Stimulated activated CD8-positive, alpha-beta memory T cell treated with anti-CD3 and anti-CD28 coated beads, Interleukin-7, amount 100 ng/mL, for 1 hour (primary cell): ENCODE results near the gene CRYBG1.

Experiments
- DNase-seq, 2 donors: peaks; one replicate each; pipeline ENCODE4 v3.0.0-alpha.2; 2020; ENCODE audit warnings: low read depth in 2 of 2

Gene CRYBG1

DNA sequence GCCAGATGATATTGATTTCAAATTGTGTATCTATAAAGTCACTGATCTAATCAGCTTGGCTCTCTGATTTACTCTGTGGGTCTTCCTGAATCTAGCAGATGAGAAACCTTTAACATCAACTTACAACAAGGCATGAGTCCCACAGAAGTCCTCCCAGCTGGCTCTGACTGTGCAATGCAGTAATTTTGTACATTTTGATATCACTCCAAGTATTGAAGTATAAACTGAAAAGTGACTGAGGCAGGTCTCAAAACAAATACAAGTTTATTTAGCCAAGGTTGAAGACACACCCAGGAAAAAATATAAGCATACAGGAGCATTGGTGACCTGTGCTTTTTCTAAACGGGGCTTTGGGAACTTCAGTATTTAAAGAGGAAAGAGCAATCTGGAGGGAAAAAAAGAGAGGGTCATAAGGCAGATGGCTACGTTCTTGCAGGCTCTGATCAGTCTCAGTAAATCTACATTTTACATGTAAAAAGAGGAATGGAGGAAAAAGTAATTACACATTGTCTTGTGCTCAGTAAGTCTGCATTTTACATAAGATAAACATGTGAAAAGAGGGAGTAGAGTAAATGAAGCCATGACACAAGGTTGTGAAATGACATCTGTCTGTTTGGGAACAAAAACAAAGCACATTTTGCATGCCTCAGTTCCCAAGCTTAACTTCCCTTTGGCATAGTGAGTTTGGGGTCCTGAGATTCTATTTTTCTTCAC lies 59.5 kb downstream of the CRYBG1 start:
- DNase-seq: no peak

DNA sequence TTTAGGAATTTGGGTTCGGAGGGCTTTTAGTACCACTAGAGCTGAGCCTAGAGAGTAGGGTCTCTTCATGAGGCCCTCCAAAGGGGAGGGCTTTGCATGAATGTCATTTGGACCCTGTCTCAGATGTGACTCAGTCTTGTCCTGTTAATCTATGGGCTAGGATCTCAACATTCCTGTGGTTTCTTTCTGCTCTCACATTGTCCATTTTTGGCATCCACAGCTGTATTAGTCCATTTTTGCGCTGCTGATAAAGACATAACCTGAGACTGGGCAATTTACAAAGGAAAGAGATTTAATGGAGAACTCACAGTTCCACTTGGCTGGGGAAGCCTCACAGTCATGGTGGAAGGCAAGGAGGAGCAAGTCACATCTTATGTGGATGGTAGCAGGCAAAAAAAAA lies 61.0 kb downstream of the CRYBG1 start:
- no peak for DNase-seq

DNA sequence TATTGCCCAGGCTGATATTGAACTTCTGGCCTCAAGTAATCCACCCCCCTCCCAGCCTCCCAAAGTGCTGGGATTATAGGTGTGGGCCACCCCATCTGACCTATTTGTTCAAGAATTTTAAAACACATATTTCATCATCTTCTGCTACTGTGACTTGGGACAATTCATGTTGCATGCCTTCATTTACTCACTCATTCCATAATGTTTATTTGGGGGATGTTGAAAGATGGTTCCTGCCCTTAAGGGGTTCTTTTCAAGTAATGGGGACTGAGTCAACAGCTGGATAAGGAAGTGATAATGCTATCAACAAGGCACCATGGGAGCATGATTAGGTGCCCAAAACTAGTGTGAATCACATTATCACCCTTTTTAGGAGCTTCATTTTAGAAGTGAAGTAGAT lies 62.0 kb downstream of the CRYBG1 start:
- DNase-seq: no peak

DNA sequence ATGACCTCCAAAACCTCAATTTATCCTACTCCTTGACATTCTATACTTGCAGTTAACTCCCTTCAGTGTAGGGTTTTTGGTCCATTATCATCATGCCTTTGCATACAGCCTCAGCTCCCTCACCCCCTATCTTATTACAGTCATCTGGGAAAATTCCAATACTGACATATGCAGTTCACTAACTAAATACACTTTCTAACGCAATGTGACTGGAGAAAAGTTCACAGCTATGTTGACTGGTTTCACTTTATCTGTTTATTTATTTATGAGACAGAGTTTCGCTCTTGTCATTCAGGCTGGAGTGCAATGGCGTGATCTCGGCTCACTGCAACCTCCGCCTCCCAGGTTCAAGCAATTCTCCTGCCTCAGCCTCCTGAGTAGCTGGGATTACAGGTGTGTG lies 64.9 kb downstream of the CRYBG1 start:
- DNase-seq: no peak

DNA sequence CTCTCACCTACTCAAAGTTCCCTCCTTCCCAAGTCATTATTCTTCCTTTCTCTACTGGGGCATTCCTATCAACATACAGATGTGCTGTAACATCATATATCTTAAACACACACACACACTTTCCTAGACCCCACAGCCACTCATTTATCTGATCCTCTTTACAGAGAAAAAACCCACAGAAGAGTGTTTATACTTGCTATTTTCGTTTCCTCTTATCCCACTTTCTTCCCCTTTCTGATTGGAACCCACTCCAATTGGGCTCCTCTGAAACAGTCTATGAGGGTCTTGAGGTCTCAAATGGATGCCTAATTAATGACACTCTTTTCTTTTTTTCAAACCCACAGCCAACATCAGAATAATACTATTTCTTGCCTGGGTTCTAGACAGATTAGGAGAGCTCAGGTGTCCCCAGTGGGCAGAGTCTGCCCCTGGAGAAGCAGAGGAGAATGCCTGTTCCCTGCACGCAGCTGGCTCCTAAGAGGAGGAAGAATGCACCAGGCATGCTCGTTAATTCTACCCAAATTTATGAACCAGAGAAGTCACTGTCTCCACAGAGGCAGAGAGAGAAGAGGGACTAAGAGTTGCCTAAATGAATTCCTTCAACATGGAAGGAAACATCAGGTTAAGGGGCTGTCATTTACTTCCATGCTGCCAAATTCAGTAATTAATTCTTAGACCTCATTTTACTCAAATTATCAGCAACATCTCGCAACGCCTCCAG lies 65.9 kb downstream of the CRYBG1 start:
- no peak for DNase-seq

DNA sequence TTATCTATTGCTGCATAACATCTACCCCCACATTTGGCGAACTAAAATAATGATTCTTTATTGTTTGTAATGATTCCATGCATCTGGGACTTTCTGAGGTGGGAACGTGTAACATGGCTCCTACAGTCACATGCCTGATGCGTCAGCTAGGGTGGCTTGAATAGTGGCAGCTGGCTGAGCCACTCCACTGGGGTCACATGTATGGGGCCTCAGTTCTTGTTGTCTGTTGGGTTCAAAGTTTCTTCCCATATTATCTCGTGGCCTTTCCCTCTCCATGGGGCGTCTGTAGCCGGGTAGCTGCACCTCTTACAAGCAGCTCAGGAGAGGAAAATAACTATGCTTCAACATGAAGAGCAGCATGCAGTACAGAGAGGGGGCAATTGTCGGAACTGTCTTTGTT lies 69.9 kb downstream of the CRYBG1 start:
- DNase-seq: no peak

DNA sequence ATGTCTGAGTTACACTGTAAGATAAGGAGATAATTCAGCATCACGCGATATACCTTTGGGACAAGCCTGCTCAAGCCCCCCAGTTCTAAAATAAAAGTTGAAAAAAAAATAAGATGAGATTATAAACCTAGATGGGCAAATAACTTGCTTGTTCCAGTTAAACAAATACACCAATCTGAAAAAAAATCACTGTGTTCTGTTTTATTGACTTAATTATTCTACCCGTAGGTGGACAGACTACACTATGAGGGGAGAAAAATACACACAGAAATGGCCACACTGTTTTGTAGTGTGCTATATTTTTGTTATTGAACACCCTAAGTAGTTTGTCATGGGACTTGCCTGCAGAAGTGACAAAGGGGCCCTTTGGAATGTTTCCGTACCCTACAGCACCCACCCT lies 70.9 kb downstream of the CRYBG1 start:
- DNase-seq: no peak

DNA sequence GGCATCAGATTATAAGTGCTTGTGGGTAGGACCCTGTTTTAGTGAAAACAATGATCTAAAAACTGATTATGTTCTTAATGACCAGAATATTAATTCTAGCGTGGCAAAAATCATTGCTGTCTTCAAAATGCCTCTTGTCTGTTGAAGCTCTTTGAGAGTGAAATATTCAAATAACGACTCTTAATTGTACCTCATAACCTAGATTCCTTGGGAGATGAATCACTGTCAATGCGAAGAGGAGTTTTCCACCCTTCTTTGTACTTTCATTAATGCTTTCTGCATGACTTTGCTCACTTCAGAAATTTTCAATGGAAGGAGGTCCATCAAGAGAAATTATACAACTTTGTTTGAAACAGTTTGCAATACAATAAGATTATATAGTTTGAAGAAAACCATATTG lies 71.5 kb downstream of the CRYBG1 start:
- no peak for DNase-seq

DNA sequence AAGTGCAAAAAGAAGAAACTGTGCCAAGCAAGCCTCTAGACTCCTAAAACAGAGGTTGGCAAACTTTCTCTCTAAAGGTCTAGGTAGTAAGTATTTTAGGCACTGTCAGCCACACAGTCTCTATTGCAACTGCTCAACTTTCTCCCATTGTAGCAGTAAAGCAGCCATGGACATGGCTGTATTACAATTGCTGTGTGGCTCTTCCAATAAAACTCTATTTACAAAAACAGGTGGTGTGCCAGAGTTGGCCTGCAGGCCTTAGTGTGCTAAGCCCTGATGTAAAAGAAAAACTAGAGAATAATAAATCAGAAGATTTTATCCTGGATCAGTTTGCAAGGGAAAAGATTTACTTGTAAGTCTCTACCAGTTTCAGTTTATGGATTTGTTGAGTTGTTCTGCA lies 74.0 kb downstream of the CRYBG1 start:
- DNase-seq: no peak

DNA sequence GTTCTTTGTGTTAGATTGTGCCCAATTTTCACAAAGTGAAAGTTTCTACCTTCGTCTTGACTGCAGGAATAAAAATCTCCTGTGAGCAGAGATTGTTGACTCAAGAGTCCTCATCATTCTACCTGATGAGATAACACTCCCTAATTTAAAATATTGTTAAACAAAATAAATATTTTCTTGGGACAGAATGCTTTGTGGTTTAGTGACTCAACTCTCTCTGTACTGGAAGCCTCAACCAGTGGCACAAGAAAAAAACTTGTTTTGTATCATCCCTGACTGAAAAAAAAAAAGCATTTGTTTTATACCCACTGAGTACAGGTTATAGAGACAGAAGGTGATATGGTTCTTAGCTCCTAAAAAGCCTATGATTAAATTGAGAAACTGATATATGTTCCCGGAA lies 78.9 kb downstream of the CRYBG1 start:
- DNase-seq: no peak

DNA sequence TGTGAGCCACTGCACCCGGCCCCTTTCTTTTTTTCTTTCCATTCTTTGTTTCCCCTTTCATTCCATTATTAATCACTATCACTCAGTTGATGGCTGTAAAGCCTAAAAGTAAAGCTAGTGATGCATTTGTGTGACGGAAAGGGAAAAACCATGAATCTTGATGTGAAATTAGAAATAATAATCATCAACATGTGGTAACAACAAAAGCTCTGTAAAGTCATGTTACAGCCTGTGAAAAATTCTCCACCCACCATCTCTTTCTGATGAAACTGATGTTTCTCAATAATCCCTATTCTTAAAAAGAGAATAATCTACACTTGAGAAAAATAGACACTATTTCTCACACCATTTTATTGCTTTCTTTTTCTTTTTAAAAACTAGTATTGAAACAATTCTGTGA lies 80.0 kb downstream of the CRYBG1 start:
- DNase-seq: no peak

DNA sequence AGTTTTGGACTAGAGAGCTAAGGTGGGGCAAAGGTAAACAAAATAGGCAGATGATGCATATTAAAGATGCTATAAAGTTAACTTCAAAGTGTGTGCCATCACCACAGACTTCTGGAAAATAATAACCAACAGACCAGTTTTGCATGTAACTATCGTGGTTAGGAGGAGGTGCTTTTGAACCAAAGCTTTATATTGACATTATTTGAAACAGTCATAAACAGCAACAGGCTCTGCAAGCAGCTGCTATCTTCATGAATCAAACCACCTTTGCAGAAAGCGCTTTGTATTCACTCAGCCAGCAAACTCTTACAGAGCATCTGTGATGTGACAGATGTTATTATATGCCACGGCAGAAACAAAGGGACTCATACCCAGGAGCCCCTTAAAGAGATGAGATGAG lies 81.9 kb downstream of the CRYBG1 start:
- DNase-seq: no peak

DNA sequence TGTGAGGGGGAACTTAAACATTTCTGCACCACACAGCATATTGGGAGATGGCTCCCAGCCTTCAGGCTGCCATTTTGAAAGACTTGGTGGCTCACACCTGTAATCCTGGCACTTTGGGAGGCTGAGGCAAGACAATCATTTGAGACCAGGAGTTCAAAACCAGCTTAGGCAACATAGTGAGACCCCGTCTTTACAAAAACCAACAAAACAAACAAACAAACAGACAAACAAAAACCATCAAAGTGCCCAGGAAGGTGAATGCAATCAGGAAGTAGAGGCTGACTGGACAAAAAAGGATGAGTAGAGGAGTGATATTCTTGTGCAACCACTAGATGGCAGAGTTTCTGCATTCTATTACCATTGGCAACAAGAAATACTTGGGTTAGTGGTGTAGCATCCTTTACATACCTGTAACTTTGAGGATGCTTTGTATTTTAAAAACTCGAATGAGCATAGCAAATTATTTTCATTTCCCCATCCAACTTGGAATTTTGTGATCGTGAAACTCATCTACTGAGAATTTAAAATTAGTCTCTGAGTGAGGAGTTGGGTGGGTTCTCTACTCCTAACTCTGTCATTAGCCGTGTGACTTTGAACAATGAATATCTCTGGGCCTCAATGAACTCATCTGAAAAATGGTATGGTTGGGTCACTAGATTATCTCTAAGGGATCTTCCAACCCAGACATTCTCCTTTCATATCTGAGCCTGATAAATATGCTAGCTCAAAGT lies 84.4 kb downstream of the CRYBG1 start:
- no peak for DNase-seq

DNA sequence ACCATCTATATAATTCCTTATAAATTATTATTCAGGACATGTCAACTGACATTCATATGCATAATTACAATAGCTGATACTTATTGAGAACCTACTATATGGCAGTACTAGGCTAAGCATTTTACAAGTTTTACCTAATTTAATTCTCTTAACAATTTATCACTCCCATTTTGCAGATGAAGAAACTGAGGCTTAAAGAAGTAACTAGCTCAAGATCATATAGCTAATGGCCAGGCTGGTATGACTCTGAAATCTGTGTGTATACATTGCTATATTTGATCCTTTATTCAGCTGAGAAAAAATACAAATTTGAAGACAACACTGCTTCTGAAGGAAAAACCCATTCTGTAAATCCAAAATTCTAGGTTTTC lies 85.0 kb downstream of the CRYBG1 start:
- no peak for DNase-seq

DNA sequence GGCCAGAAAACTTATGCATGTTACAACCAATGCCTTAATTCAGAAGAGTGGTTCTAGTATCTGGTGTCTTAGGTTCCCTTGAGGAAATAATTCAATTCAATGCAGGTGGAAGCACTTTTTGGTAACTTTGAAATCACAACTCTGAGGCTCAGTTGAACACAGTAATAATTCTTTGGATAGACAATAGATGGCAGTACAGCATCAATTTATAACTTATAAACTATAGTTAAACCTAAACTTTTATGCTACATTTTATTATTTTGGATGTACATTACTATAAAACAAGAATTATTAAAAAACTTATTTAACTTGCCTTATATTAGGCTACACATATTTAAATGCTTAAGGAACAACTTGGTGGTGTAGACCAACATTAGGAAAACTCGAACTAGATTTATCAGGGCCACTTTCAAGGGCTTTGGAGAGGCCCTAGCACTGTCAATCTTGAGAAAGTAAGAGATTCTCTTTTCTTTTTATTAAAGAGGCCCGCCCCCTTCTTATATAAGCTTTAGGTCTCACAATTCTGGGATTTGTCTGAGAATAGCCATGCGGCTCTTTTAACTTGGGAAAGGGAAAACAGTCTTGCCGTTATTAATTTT lies 85.9 kb downstream of the CRYBG1 start:
- no peak for DNase-seq

DNA sequence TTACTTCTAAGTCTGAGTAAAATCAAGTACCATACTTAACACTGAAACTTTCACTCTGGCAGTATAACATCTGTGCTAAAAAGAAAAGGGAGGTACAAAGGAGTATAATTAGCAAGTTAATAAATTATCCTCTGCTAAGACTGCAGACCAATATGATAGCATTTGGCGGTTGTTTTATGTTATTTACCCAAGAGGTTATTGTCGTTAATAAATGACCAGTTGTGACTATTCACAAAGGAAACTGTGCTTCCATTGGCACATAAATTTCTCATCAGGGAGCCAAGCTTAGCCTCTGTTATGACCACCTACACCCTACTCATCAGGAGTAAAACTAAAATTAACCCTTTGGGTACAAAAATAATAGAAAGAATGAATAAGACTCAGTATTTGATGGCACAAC lies 86.5 kb downstream of the CRYBG1 start:
- DNase-seq: no peak

DNA sequence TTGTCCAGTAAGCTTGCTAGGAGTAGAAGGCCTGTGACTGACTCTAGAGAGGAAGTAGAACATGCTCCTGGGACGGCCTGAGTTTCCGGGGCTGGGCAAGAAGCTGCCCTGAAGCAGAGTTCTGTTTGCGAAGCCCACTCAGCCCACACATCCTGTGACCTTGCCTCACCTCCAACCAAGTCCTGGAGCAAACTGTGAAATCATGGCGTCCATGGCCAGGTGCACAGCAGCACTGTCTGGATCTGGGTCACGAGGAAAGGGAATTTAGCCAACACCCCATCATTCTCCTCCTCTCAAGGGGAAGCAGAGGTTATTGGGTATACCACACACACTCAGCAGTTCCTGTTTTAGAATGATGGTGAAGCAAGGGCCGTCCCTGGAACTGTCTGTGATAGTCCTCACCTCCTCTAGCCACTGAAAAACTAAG lies 87.5 kb downstream of the CRYBG1 start:
- DNase-seq: no peak

DNA sequence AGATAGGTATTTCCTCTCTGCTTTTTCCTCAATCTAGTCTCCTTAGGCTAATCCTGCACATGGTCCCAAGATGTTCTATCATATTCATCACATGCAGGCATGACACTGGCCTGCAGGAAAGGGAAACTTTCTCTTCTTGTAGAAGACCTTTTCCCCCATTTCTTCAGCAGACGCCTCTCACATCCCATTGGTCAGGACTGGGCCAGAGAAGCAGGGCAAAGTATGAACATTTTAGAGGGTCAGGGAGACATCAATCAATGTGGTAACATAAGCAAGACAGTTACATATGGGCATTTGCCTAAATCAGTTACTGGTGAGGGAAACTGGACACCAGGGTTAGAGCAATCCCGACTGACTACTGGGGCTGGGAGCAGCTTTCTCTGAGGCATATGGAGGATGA lies 90.1 kb downstream of the CRYBG1 start:
- no peak for DNase-seq

DNA sequence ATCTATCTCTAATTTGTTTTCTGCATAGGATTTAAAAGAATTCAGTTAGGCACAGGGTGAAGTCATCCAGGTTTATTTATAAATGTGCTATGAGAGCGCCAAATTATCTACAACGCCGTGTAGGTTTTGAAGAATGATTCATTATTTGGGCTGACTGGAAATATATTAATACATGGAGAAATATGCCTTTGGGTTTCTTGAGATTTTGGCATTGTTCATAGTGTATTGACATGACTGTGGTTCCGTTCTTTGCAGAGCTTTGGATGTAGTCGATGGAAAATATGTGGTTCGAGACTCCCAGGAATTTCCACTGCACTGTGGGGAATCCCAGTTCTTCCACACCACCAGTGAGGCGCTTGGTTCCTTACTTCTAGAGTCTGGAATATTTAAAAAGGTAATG lies 90.9 kb downstream of the CRYBG1 start:
- DNase-seq: no peak

DNA sequence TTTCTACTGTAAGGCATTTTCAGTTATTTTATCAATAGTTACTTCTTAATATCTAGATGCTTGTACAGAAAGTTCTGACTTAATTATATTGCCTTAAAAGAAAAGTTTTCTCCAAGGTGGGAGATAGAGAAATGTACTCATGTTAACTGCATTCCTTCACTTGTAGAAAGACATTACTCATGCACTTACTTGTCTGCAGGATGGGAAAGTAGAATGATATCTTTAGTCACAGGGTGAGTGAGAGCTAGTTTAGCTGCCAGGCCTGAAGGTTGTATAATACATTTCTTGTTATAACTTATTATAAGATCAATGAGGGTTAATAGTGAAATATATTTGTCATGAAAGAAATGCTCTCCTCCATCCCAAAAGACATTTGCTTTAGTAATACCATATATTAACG lies 92.1 kb downstream of the CRYBG1 start:
- no peak for DNase-seq

DNA sequence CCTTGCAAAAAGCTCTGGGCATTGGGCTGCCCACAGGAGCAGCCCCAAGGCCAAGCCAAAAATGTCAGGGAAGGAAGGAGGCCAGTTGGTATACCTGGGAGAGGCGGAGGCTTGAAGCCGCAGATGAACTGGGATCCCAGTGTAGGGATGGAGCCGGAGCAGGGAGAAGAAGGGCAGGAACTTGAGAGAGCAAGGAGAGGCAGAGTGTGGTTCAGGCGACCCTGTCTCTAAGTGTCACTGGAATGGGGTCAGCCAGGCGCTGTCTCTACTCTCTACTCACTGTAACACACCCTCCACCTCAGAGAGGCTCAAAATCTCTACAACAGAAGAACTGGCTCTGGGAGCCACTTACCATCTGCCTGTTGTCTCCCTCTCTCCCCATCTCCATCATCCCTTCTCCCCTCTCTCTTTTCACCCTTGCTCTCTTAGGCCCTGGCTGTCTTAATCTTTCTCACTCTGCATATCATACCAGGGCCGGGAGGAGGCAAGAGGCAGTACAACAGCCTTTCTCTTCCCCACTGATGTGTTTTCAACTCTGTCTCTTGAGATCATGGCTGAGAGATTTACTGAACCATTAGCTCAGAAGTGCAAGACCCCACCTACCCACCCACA lies 93.3 kb downstream of the CRYBG1 start:
- no peak for DNase-seq

DNA sequence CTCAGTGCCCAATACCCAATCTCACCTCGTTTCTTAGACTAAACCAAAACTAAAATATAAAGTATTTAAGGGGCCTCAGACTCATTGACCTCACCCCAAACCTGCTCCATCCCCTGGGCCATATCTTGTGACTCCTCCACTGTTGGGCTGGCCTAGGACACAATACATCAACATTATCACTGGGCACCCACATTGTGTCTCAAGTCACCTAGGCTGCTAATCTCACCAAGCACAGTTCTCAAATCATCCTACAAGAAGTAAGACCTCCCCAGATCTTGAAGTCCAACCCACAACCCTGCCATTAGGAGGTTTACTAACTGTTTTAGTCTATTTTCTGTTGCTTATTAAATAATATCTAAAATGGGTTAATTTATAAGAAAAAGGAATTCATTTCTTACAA lies 96.2 kb downstream of the CRYBG1 start:
- DNase-seq: no peak
